Endothelial cell (in vitro differentiated cells): Measurements from ENCODE around the gene TMEM174. TPM values are rescaled to one million over a fixed set of nuclear protein-coding genes. Genes with fewer than 3 reads are reported as not detected.
"Not testable (repeated sequence)": the region's sequence is repeated elsewhere in the genome, so short reads cannot be mapped to it uniquely, and the experiment has no call there.

Experiments
- DNase-seq: peaks from one replicate; pipeline ENCODE4 v3.0.0; 2021; ENCODE audit warnings: low spot score
- H3K27ac Mint-ChIP-seq: one replicate; pipeline ENCODE4 v1.8.0; 2021; ENCODE audit warnings: mixed read lengths, inconsistent platforms; ENCODE audit not compliant: unreplicated experiment
- H3K27me3 Mint-ChIP-seq: one replicate; pipeline ENCODE4 v1.8.0; 2021; ENCODE audit warnings: mild to moderate bottlenecking, moderate library complexity, mixed read lengths, inconsistent platforms; ENCODE audit not compliant: unreplicated experiment
- H3K36me3 Mint-ChIP-seq: one replicate; pipeline ENCODE4 v1.8.0; 2021; ENCODE audit warnings: mild to moderate bottlenecking, low read depth, mixed read lengths, inconsistent platforms; ENCODE audit not compliant: unreplicated experiment
- H3K4me1 Mint-ChIP-seq: one replicate; pipeline ENCODE4 v1.8.0; 2021; ENCODE audit warnings: mild to moderate bottlenecking, mixed read lengths, inconsistent platforms; ENCODE audit not compliant: unreplicated experiment
- H3K4me3 Mint-ChIP-seq: one replicate; pipeline ENCODE4 v1.8.0; 2021; ENCODE audit warnings: mild to moderate bottlenecking, mixed read lengths, inconsistent platforms; ENCODE audit not compliant: unreplicated experiment
- H3K9me3 Mint-ChIP-seq: one replicate; pipeline ENCODE4 v1.8.0; 2021; ENCODE audit warnings: mixed read lengths, inconsistent platforms; ENCODE audit not compliant: unreplicated experiment
- CTCF ChIP-seq: fragments of 200-600 bp; sonication (generic); IDR thresholded peaks from one replicate; pipeline ENCODE4 v1.5.0; 2021; ENCODE audit warnings: antibody characterized with exemption; ENCODE audit not compliant: unreplicated experiment
- total RNA-seq: library from RNA; stranded (reverse); fragmentation: NEBNext Ultra II Directional; extraction: Animal tissue kit (Norgen Biotek cat#: 25700); gene quantifications from one replicate; pipeline ENCODE4 v1.2.1, GENCODE V29; 2021; ENCODE audit not compliant: unreplicated experiment

TMEM174 gene
- total RNA-seq, 1 donor from 2014 or later, result not detected

DNA sequence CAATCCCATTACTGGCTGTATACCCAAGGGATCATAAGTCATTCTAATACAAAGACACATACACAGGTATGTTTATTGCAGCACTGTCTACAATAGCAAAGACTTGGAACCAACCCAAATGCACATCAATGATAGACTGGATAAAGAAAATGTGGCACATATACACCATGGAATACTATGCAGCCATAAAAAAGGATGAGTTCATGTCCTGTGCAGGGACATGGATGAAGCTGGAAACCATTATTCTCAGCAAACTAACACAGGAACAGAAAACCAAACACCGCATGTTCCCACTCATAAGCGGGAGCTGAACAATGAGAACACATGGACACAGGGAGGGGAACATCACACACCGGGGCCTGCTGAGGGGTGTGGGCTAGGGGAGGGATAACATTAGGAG is 39.7 kb downstream of the TMEM174 start:
- H3K4me1 Mint-ChIP-seq, H3K4me3 Mint-ChIP-seq, H3K9me3 Mint-ChIP-seq, H3K27ac Mint-ChIP-seq, H3K36me3 Mint-ChIP-seq, DNase-seq: not testable (repeated sequence)
- peaks cover 17% of the 10 kb centered on the region for H3K27me3 Mint-ChIP-seq

GRCh38 chr5:73213566-73213998 is 40.6 kb downstream of the TMEM174 start:
- no peak for DNase-seq
- Mint-ChIP-seq H3K9me3 (no peaks in the 10 kb centered on the region), H3K27ac (no peak overlapping the region), H3K36me3 (no peaks in the 10 kb centered on the region), H3K4me3 (no peak overlapping the region), H3K27me3 (peaks cover 17% of the 10 kb centered on the region), H3K4me1 (no peaks in the 10 kb centered on the region)
- no peak for TF ChIP-seq CTCF

DNA sequence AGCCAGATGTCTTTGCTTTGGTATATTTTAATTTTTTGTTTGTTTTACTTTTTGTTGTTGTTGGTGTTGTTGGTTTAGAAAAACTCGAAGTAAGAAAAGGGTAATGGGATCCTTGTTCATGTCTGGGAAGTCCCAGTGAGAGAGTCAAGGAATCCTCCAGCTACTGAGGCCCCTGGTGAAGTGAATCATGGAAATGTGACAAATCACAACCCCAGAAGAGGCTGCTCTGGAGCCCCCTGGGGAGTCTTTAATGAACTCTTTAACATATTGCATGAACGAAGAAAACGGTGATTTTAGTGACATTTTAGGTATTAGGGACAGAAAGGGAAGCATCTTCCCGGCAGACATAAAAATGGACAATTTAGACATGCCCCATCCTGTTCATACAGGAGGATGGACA is 41.3 kb downstream of the TMEM174 start:
- peaks cover 17% of the 10 kb centered on the region for H3K27me3 Mint-ChIP-seq

GRCh38 chr5:73214996-73215395 is 42.0 kb downstream of the TMEM174 start:
- Mint-ChIP-seq H3K4me3 (no peak overlapping the region), H3K27ac (no peak overlapping the region), H3K4me1 (no peaks in the 10 kb centered on the region), H3K27me3 (peaks cover 17% of the 10 kb centered on the region), H3K36me3 (no peaks in the 10 kb centered on the region), H3K9me3 (no peaks in the 10 kb centered on the region)
- no peak for TF ChIP-seq CTCF
- DNase-seq, result no peak

More for the DNA sequence above, 41.3 kb downstream of the TMEM174 start:
- H3K4me1 Mint-ChIP-seq, result no peaks in the 10 kb centered on the region
- no peak for DNase-seq
- H3K27ac Mint-ChIP-seq, result no peak overlapping the region
- H3K9me3 Mint-ChIP-seq, result no peaks in the 10 kb centered on the region
- H3K36me3 Mint-ChIP-seq, result no peaks in the 10 kb centered on the region
- TF ChIP-seq CTCF, result no peak
- H3K4me3 Mint-ChIP-seq, result no peak overlapping the region

DNA sequence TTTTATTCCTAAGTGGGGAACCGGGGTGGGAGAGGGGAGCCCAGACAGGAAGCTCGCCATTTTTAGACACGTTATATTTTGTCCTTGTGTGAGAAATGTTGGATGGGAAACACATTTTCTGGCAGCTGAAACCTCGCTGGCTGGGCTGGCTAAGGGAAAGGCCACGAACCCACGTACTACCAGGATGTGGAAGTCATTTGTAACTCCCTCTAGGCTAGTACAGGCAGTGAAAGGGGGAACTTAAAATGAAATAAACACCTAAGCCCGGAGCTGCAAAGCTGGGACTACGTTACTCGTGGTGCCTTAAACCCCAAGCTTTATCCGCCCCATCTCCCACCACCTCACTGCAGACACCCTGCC is 42.5 kb downstream of the TMEM174 start:
- Mint-ChIP-seq H3K27ac (no peak overlapping the region), H3K4me1 (no peaks in the 10 kb centered on the region), H3K27me3 (peaks cover 17% of the 10 kb centered on the region), H3K9me3 (no peaks in the 10 kb centered on the region), H3K4me3 (no peak overlapping the region), H3K36me3 (no peaks in the 10 kb centered on the region)
- no peak for TF ChIP-seq CTCF
- no peak for DNase-seq
